K562 (cell line): ENCODE data around the gene ADSS1. TPM values are rescaled to one million over a fixed set of nuclear protein-coding genes. Genes with fewer than 3 reads are reported as not detected.
A peak's percentile ranks its signal among the peaks of the same experiment; 100 is the strongest.

Experiments
- ATAC-seq: fragments of 200-7000 bp; cut with Tn5 transposase; 3 replicates; pipeline ENCODE4 v1.9.1; 2020; ENCODE audit warnings: moderate library complexity
- BruUV-seq: library from RNA; stranded (reverse); fragments of 400-500 nt; replicated peaks from 2 replicates; lab custom pipeline; 2021; lab: Mats Ljungman, UMichigan
- CTCF ChIA-PET: fragments of 300-600 bp; formaldehyde crosslinking; extraction: SDS; loops from one replicate; lab custom pipeline; 2021; ENCODE audit warnings: low intra/inter-chr PET ratio; lab: Yijun Ruan, JAX
- POLR2A ChIA-PET: fragments of 300-600, 350-650 bp; sonication (Branson Sonifier 250); formaldehyde crosslinking; extraction: SDS; loops from one replicate; lab custom pipeline; 2021; ENCODE audit warnings: antibody characterized with exemption, inconsistent platforms; lab: Yijun Ruan, JAX
- DNase-seq, 4 experiments: peaks; one replicate each; pipeline versions ENCODE4 v3.0.0 to v3.0.0-alpha.2; 2011 to 2018; ENCODE audit warnings: low spot score in 3 of 4, mixed read lengths in 3 of 4; ENCODE audit errors: extremely low read depth in 1 of 4
- FAIRE-seq: peaks from 2 replicates; lab custom pipeline; 2011; peaks lifted over from hg19 to GRCh38; lab: Jason Lieb, UNC
- H2AFZ ChIP-seq: 2 replicates; pipeline ENCODE4 v1.6.0; 2011; ENCODE audit warnings: low read depth, low read length, control low read depth, inconsistent platforms
- H3K27ac ChIP-seq: fragments of 200-600 bp; 3 replicates; pipeline ENCODE4 v1.8.0; 2011; ENCODE audit warnings: low read depth, mild to moderate bottlenecking, control low read depth, inconsistent platforms, low read length, moderate library complexity, mixed read lengths; ENCODE audit errors: extremely low read depth
- H3K27me3 ChIP-seq, 2 experiments: fragments of 300-600 bp in 1 of 2; 2 replicates in 1 of 2; 3 replicates in 1 of 2; pipeline versions ENCODE4 v1.6.0 to v1.8.0; 2011; ENCODE audit warnings: inconsistent platforms in 2 of 2, low read length in 2 of 2, mild to moderate bottlenecking in 1 of 2, mixed read lengths in 1 of 2, moderate library complexity in 1 of 2; ENCODE audit not compliant: control insufficient read depth in 2 of 2, insufficient read depth in 2 of 2
- H3K36me3 ChIP-seq: fragments of 300-600 bp; 3 replicates; pipeline ENCODE4 v1.8.0; 2011; ENCODE audit warnings: mild to moderate bottlenecking, low read length, inconsistent platforms; ENCODE audit not compliant: control insufficient read depth, insufficient read depth
- H3K4me1 ChIP-seq, 2 experiments: fragments of 200-600 bp in 1 of 2; replicated peaks in 1 of 2; 2 replicates in 1 of 2; 3 replicates in 1 of 2; pipeline versions ENCODE4 v1.5.1 to v1.8.0; 2011; ENCODE audit warnings: inconsistent platforms in 2 of 2, low read length in 2 of 2, mild to moderate bottlenecking in 1 of 2, mixed read lengths in 1 of 2, moderate library complexity in 1 of 2; ENCODE audit not compliant: control insufficient read depth in 2 of 2, insufficient read depth in 2 of 2
- H3K4me2 ChIP-seq: 2 replicates; pipeline ENCODE4 v1.6.1; 2011; ENCODE audit warnings: low read length, control low read depth, inconsistent platforms, mixed read lengths; ENCODE audit not compliant: insufficient read depth
- H3K4me3 ChIP-seq: fragments of 200-600 bp; sonication (generic), shearing (Covaris generic); 2 replicates; pipeline ENCODE4 v1.5.1; 2016; ENCODE audit warnings: control low read depth, inconsistent platforms
- H3K79me2 ChIP-seq: fragments of 200-600 bp; 3 replicates; pipeline ENCODE4 v1.8.0; 2011; ENCODE audit warnings: low read length, inconsistent platforms; ENCODE audit not compliant: control insufficient read depth, insufficient read depth
- H3K9ac ChIP-seq, 2 experiments: 2 replicates each; pipeline versions ENCODE4 v1.6.0 to v1.6.1; 2011; ENCODE audit warnings: low read depth in 2 of 2, low read length in 2 of 2, control low read depth in 1 of 2, inconsistent platforms in 1 of 2, mild to moderate bottlenecking in 1 of 2, mixed read lengths in 1 of 2; ENCODE audit not compliant: insufficient read depth in 1 of 2
- H3K9me1 ChIP-seq: one replicate; pipeline ENCODE4 v1.6.0; 2011; ENCODE audit warnings: inconsistent platforms, mild to moderate bottlenecking, low read length, moderate library complexity; ENCODE audit not compliant: control insufficient read depth, insufficient read depth
- H3K9me3 ChIP-seq: replicated peaks from 2 replicates; pipeline ENCODE4 v1.5.1; 2011; ENCODE audit warnings: low read depth, low read length, inconsistent platforms; ENCODE audit not compliant: control insufficient read depth, insufficient read depth
- H4K20me1 ChIP-seq: replicated peaks from 2 replicates; pipeline ENCODE4 v1.6.1; 2011; ENCODE audit warnings: low read length, inconsistent platforms, mixed read lengths; ENCODE audit not compliant: control insufficient read depth, insufficient read depth
- BRD9 ChIP-seq: fragments of 450-650 bp; IDR thresholded peaks from 2 replicates; pipeline ENCODE4 v1.6.1; 2018; ENCODE audit warnings: low read depth; ENCODE audit not compliant: partially characterized antibody
- ELF4 ChIP-seq: fragments of 450-650 bp; formaldehyde crosslinking; IDR thresholded peaks from 2 replicates; pipeline ENCODE4 v1.4.0; 2022; ENCODE audit warnings: missing genetic modification characterization
- ESRRA ChIP-seq: fragments of 450-650 bp; IDR thresholded peaks from 2 replicates; pipeline ENCODE4 v1.6.1; 2014; ENCODE audit warnings: low read depth, mild to moderate bottlenecking, moderate library complexity, borderline replicate concordance
- ETV1 ChIP-seq: fragments of 450-650 bp; conservative IDR thresholded peaks from 2 replicates; pipeline ENCODE4 v1.6.1; 2016; ENCODE audit warnings: missing genetic modification characterization, control low read depth, low read depth, missing compliant biosample characterization
- ETV6 ChIP-seq, 3 experiments: fragments of 150-350 bp in 1 of 3; sonication (generic) in 1 of 3; formaldehyde crosslinking in 1 of 3; IDR thresholded peaks; 2 replicates each; pipeline versions ENCODE4 v1.6.1 to v1.8.0; 2014 to 2022; ENCODE audit warnings: borderline replicate concordance in 2 of 3, low read depth in 2 of 3, antibody characterized with exemption in 1 of 3, low read length in 1 of 3, mild to moderate bottlenecking in 1 of 3, missing genetic modification reagents in 1 of 3
- FOXK2 ChIP-seq, 2 experiments: fragments of 450-650 bp; IDR thresholded peaks in 1 of 2; conservative IDR thresholded peaks in 1 of 2; 2 replicates each; pipeline ENCODE4 v1.6.1; 2016; ENCODE audit warnings: low read depth in 2 of 2, mild to moderate bottlenecking in 1 of 2
- GATAD2B ChIP-seq: fragments of 450-650 bp; IDR thresholded peaks from 2 replicates; pipeline ENCODE4 v1.6.1; 2017; ENCODE audit warnings: mild to moderate bottlenecking, borderline replicate concordance
- NCOA4 ChIP-seq: fragments of 450-650 bp; IDR thresholded peaks from 2 replicates; pipeline ENCODE4 v1.6.1; 2018; ENCODE audit warnings: mild to moderate bottlenecking; ENCODE audit not compliant: partially characterized antibody
- RBFOX2 ChIP-seq: fragments of 200-400 bp; formaldehyde crosslinking; IDR thresholded peaks from 2 replicates; pipeline ENCODE4 v1.6.1; 2017; ENCODE audit warnings: low read depth, mild to moderate bottlenecking, low read length, moderate library complexity
- RHOXF2B ChIP-seq: fragments of 250-450 bp; sonication (Bioruptor Pico); conservative IDR thresholded peaks from 2 replicates; pipeline ENCODE4 v1.5.1; 2021
- ZBTB7A ChIP-seq: IDR thresholded peaks from 2 replicates; pipeline ENCODE4 v1.6.1; 2011; ENCODE audit warnings: low read depth, mild to moderate bottlenecking, low read length, moderate library complexity, borderline replicate concordance; ENCODE audit not compliant: control insufficient read depth
- ZFX ChIP-seq: sonication (generic); formaldehyde crosslinking; IDR thresholded peaks from 2 replicates; pipeline ENCODE4 v1.8.0; 2022; ENCODE audit warnings: mild to moderate bottlenecking, missing genetic modification reagents, moderate library complexity
- ZNF143 ChIP-seq: sonication (generic); formaldehyde crosslinking; IDR thresholded peaks from 2 replicates; pipeline ENCODE4 v1.9.0; 2022; ENCODE audit warnings: mild to moderate bottlenecking, missing genetic modification reagents
- ZNF384 ChIP-seq: IDR thresholded peaks from 2 replicates; pipeline ENCODE4 v1.6.1; 2012; ENCODE audit warnings: low read depth, low read length, improper control_type of control experiment
- WGBS: fragments of 100-300 bp; shearing (Covaris generic); methylation state at CpG from one replicate; pipeline ENCODE4 v1.1.6; 2016; ENCODE audit warnings: low coverage, mixed read lengths; ENCODE audit not compliant: insufficient coverage; ENCODE audit errors: missing lambda C conversion rate; 5-methylcytosine and 5-hydroxymethylcytosine counted together
- in situ Hi-C: fragments of 300-500 bp; cut with MboI; formaldehyde crosslinking; loops from 4 replicates; pipeline ENCODE4 v1.15.0; 2018; ENCODE audit warnings: inconsistent platforms, mixed read lengths
- intact Hi-C: fragments of 100-400 bp; cut with micrococcal nuclease; formaldehyde crosslinking; loops from 2 replicates; pipeline ENCODE4 v1.14.2; 2022
- polyA plus RNA-seq, 8 experiments: library from polyadenylated mRNA; depleted of rRNA in 4 of 8; stranded (reverse) in 5 of 8; unstranded in 3 of 8; fragments of >200 nt; fragmentation: Nextera tagmentation in 2 of 8; fragmentation: Illumina TruSeq in 1 of 8; extraction: Ambion mirVana in 2 of 8; extraction: Trizol in 1 of 8; gene quantifications; 2 replicates each; pipeline versions ENCODE4 v1.2.1 to v1.2.3, GENCODE V29; 2011 to 2014; ENCODE audit warnings: inconsistent platforms in 1 of 8, missing spikeins in 1 of 8
- total RNA-seq, 7 experiments: library from RNA; depleted of rRNA in 6 of 7; stranded (reverse); fragments of >200 nt in 6 of 7; fragmentation: Illumina TruSeq in 2 of 7; extraction: Trizol in 2 of 7; gene quantifications; 2 replicates each; pipeline versions ENCODE4 v1.2.1 to v1.2.3, GENCODE V29; 2011 to 2021; ENCODE audit warnings: low replicate concordance in 1 of 7
- TF ChIP-seq, protein P1 (sequence below), 2 experiments: IDR thresholded peaks; 2 replicates each; pipeline ENCODE4 v1.6.1; 2012; ENCODE audit warnings: improper control_type of control experiment in 2 of 2, low read depth in 2 of 2, low read length in 2 of 2, borderline replicate concordance in 1 of 2

Gene ADSS1
- total and polyA plus RNA-seq, 9 of the 15 experiments (the other 6 are each of a cell fraction or from before 2014, with no cell fraction given), result 0.53 to 5.9 (median 3.9) TPM

- TF ChIP-seq, protein P1, sequence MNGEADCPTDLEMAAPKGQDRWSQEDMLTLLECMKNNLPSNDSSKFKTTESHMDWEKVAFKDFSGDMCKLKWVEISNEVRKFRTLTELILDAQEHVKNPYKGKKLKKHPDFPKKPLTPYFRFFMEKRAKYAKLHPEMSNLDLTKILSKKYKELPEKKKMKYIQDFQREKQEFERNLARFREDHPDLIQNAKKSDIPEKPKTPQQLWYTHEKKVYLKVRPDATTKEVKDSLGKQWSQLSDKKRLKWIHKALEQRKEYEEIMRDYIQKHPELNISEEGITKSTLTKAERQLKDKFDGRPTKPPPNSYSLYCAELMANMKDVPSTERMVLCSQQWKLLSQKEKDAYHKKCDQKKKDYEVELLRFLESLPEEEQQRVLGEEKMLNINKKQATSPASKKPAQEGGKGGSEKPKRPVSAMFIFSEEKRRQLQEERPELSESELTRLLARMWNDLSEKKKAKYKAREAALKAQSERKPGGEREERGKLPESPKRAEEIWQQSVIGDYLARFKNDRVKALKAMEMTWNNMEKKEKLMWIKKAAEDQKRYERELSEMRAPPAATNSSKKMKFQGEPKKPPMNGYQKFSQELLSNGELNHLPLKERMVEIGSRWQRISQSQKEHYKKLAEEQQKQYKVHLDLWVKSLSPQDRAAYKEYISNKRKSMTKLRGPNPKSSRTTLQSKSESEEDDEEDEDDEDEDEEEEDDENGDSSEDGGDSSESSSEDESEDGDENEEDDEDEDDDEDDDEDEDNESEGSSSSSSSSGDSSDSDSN (IDR thresholded peaks at IDR 0.05; ENCODE audit: borderline replicate concordance in 1 of 2, low read depth in 2 of 2, low read length in 2 of 2), result peak in 1 of 2 experiments; percentile 49; a peak in 1 of 4 replicates
Observed at GRCh38 chr14:104689109-104689880, 34.7 kb upstream of the ADSS1 start, which contains the start of gene INF2 (continued).

DNA sequence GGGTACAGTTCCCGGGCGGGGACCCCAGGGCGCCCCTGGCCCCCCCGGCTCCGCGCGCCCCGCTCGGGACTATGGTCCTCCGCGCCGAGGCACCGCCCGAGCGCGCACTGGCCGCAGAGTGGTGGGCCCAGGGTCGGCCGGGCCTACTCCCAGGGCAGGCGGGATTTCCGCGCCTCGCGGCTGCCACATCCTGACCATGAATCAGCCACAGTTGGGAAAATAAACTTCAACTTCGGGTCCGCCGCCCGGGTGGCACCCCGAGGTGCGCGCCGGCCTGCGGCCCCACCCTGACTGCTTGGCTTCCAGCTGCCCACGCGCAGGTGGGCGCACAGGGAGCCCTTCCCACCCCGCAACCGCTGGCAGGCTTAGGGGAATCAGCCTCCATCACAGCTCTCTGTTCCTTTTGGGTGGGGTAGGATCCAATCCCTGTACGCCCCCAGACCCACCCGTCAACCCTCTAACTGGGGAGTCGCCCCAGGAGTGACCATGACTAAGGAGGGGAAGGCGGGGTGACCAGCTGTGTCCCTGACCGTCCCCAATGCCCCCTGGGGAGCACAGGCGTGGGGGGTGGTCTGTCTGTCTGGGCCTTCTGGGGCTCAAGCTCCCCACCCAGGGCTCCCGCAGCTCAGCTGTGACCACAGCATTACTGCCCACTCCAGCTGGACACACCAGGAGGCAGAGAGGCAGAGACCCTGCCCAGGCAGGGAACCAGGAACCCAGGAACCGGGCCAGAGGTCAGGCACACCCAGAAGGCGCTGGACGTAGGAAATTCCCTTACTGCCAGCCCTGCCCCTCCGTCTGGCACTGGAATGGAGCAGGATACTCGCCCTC is 33.9 kb upstream of the ADSS1 start:
- no peaks in the 10 kb centered on the region for H3K27me3 ChIP-seq
- intact Hi-C loops, result no loop called here
- no peaks in the 10 kb centered on the region for H3K9me3 ChIP-seq
- DNase-seq, result peak in 2 of 4 experiments; percentile 60 to 61
- FAIRE-seq, result no peak
- no peaks in the 10 kb centered on the region for H3K9me1 ChIP-seq
- ChIA-PET POLR2A (no interaction called here), CTCF (no interaction called here)
- in situ Hi-C loops, result no loop called here
- H4K20me1 ChIP-seq, result no peaks in the 10 kb centered on the region; the same call in 1 of the 2 replicates
- no TSS peak for BruUV-seq
- peak overlapping the region; percentile 68; the same call in 1 of the 2 replicates for H2AFZ ChIP-seq
- peak overlapping the region; percentile 66 for H3K4me2 ChIP-seq
- H3K36me3 ChIP-seq, result peaks cover 22% of the 10 kb centered on the region; the same call in 2 of the 3 replicates
- peak overlapping the region; percentile 68; the same call in 2 of the 3 replicates for H3K27ac ChIP-seq
- H3K79me2 ChIP-seq, result peaks cover 31% of the 10 kb centered on the region
- ATAC-seq, result peak; percentile 57
- H3K4me3 ChIP-seq, result peak overlapping the region; percentile 61
- peaks cover 5 to 82% of the 10 kb centered on the region in 2 experiments; a peak in 4 of 5 replicates for H3K4me1 ChIP-seq
- WGBS, result 0% methylated on average over 3 of the region's 50 CpGs
- H3K9ac ChIP-seq, result peak overlapping the region; percentile 69 to 91
- no peak for TF ChIP-seq ZNF143
- no peak for TF ChIP-seq ZBTB7A
- no peak for TF ChIP-seq ESRRA
- 0 out of 2 replicates have a peak, but pooled peaks have one; percentile 48 for TF ChIP-seq RBFOX2
- TF ChIP-seq ETV6 (IDR thresholded peaks at IDR 0.05; ENCODE audit: borderline replicate concordance in 1 of 2, low read depth in 2 of 2, low read length in 1 of 2), result no peak
- no peak for TF ChIP-seq ETV6 (CRISPR knock-in tag; IDR thresholded peaks at IDR 0.05; ENCODE audit: borderline replicate concordance)
- no peak for TF ChIP-seq RHOXF2B (CRISPR knock-in tag)
- no peak for TF ChIP-seq GATAD2B
- TF ChIP-seq ZNF384, result no peak
- TF ChIP-seq BRD9, result no peak
- TF ChIP-seq ZFX (CRISPR knock-in tag), result peak; percentile 32
- TF ChIP-seq FOXK2 (conservative IDR thresholded peaks at IDR 0.05 in 1 of 2, IDR thresholded peaks at IDR 0.05 in 1 of 2; ENCODE audit: low read depth in 2 of 2), result no peak
- TF ChIP-seq ETV1 (tag), result no peak
- TF ChIP-seq ELF4 (CRISPR knock-in tag), result no peak
- TF ChIP-seq NCOA4, result no peak
